AG04449 (cell line): ENCODE measurements around the gene NF1.
"Not testable (repeated sequence)": the region's sequence is repeated elsewhere in the genome, so short reads cannot be mapped to it uniquely, and the experiment has no call there.

ENCODE experiments used
- CTCF ChIA-PET: fragments of 350-600 bp; formaldehyde crosslinking; extraction: SDS; loops from one replicate; lab custom pipeline; 2021; ENCODE audit warnings: antibody characterized with exemption; lab: Yijun Ruan, JAX
- POLR2A ChIA-PET: fragments of 400-600, 350-600 bp; formaldehyde crosslinking; extraction: SDS; loops from one replicate; lab custom pipeline; 2020; ENCODE audit warnings: antibody characterized with exemption, inconsistent platforms; lab: Yijun Ruan, JAX
- DNase-seq: peaks from one replicate; pipeline ENCODE4 v3.0.0-alpha.2; 2010; ENCODE audit warnings: low read depth, low spot score
- H3K4me3 ChIP-seq: 2 replicates; pipeline ENCODE4 v1.5.1; 2011; ENCODE audit warnings: low read depth, mild to moderate bottlenecking, control low read depth, low read length
- CTCF ChIP-seq: IDR thresholded peaks from one replicate; pipeline ENCODE4 v1.5.1; 2011; ENCODE audit warnings: mild to moderate bottlenecking, moderate library complexity, low read length, control low read depth, inconsistent platforms; ENCODE audit not compliant: insufficient read depth; ENCODE audit errors: missing control alignments

The NF1 gene

DNA sequence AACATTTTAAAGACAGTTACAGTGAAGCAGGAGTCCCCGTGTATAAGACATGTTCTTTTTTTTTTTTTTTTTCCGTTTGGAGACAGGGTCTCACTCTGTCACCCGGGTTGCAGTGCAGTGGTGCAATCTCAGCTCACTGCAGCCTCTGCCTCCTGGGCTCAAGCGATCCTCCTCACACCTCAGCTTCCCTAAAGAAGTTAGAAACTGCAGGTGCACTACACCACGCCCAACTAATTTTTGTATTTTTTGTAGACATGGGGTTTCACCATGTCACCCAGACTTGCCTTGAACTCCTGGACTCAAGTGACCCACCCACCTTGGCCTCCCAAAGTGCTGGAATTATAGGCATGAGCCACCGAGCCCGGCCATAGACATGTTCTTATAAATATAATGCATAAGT lies 216.1 kb downstream of the NF1 start:
- POLR2A ChIA-PET: no interaction called here
- no peak for DNase-seq
- TF ChIP-seq CTCF: no peak
- CTCF ChIA-PET: no interaction called here
- no peak overlapping the region for H3K4me3 ChIP-seq

DNA sequence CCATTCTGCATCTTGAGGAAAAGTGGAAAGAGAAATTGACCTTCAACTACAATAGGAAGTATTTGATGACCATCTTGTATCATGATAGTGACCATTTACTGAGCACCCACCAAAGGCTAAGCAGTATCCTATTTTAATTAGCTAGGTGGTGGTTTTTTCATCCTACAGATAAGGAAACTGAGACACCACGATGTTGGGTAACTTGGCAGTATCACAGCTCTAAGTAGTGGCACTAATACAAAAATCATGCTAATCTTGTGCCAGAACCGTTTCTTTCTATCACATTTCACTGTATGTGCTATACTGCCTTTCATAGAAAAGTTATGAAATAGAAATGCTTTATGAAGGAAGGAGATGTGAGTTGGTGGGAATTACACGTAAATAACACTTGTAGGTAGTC lies 216.7 kb downstream of the NF1 start:
- POLR2A ChIA-PET: no interaction called here

DNA sequence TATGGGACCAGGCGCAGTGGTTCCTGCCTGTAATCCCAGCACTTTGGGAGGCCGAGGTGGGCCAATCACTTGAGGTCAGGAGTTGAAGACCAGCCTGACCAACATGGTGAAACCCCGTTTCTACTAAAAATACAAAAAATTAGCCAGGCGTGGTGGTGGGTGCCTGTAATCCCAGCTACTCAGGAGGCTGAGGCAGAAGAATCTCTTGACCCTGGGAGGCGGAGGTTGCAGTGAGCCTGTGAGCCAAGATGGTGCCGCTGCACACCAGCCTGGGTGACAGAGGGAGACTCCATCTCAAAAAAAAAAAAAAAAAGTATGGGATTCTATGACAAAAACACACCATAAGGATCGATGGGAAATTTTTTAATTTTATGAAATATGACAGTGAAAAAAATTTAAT lies 217.4 kb downstream of the NF1 start:
- POLR2A ChIA-PET, H3K4me3 ChIP-seq, DNase-seq: not testable (repeated sequence)
- CTCF ChIA-PET: interaction anchor here (1.7 kb wide), 1 partner anchor 10 kb away, joined by 4 read pairs; no protein-coding TSS in a partner anchor

More for the DNA sequence above, 216.7 kb downstream of the NF1 start:
- no peak for DNase-seq
- CTCF ChIA-PET: interaction anchor here (1.7 kb wide), 1 partner anchor 9 kb away, joined by 4 read pairs; no protein-coding TSS in a partner anchor
- TF ChIP-seq CTCF: no peak
- H3K4me3 ChIP-seq: no peak overlapping the region

DNA sequence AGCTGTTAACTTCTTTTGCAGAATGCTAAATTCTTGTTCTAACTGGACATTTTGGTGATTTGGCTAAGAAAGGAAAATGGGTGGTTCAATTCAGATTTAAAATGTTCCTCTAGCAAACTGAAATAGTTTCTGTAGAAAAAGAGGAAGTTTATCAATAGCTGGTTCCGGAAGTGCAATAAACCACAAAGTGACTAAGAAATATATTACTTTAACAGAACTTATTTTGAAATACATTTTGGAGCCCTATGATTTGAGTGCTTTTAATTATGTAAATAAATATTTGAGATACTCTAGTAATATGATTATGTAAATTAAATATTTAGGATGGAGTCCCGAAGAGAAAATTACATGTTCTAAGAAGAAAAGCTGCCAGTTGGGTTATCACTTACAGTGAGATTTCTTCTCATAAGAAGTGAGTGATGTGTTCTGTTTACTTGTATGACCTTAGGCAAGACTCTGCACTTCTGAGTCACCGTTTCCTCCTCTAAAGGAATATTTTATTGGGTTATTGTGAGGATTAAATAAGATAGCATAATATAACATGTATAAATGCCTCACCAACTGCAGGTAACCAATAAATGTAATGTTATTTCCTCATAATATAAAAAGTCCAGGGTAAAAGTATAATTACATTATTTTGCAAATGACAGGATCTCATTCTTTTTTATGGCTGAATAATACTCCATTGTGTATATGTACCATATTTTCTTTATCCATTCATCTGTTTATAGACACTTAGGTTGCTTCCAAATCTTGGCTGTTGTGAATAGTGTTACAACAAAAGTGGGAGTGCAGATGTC lies 219.4 kb downstream of the NF1 start, which contains the start of gene EVI2B:
Gene EVI2B, minus strand, starts transcription at position 73 of the 800 bp plus-strand sequence. CDS start 8,445 bp downstream, outside the sequence.
- no peak within 1 kb of the TSS for H3K4me3 ChIP-seq

GRCh38 chr17:31314782-31315100 lies 220.0 kb downstream of the NF1 start:
- no peak for TF ChIP-seq CTCF
- ChIA-PET CTCF (no interaction called here), POLR2A (no interaction called here)
- H3K4me3 ChIP-seq: no peak overlapping the region
- DNase-seq: no peak

More for the DNA sequence above, 219.4 kb downstream of the NF1 start, which contains the start of gene EVI2B:
- TF ChIP-seq CTCF: no peak
- no peak for DNase-seq
- POLR2A ChIA-PET: no interaction called here
- CTCF ChIA-PET: no interaction called here

DNA sequence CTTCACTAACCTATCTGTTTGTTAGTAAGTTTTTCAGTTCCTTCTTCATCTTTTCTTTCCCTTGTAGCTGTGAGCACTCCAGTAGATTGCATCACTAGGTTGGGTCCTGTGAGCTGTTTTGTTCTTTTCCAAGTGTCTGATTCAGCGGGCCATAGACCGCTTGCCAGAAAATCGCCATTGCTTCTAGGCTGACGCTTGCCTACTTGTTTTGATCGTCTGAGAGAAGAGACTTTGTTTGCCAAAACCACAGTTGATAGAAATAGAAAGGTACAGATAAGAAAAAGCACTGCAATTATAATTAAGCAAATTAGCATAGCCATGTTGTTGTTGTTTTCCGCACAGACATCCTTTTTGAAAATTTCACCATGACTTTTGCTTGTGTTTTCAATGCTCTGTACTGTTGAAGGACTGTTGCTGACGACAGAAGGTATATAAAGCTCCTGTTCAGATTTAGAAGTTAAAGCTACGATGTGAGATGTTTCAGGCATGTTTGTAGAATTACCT lies 223.6 kb downstream of the NF1 start:
- ChIA-PET POLR2A (no interaction called here), CTCF (no interaction called here)
- no peak for DNase-seq
- TF ChIP-seq CTCF: no peak
- H3K4me3 ChIP-seq: no peak overlapping the region
